GM12878 (cell line): ENCODE measurements around the gene KIAA1143. TPM values are rescaled to one million over a fixed set of nuclear protein-coding genes. Genes with fewer than 3 reads are reported as not detected.

Experiments used
- ATAC-seq: fragments of 200-7000 bp; cut with Tn5 transposase; 3 replicates; pipeline ENCODE4 v1.9.1; 2020; ENCODE audit warnings: mild to moderate bottlenecking, moderate library complexity
- BruUV-seq: library from RNA; stranded (reverse); fragments of 400-500 nt; replicated peaks from 2 replicates; lab custom pipeline; 2021; lab: Mats Ljungman, UMichigan
- CTCF ChIA-PET: fragments of 300-600 bp; sonication (Branson Sonifier 250); formaldehyde crosslinking; extraction: SDS; loops from one replicate; lab custom pipeline; 2021; ENCODE audit warnings: inconsistent platforms; lab: Yijun Ruan, JAX
- POLR2A ChIA-PET: fragments of 350-600 bp; formaldehyde crosslinking; extraction: SDS; loops from one replicate; lab custom pipeline; 2021; ENCODE audit warnings: inconsistent platforms; lab: Charles Lee
- RAD21 ChIA-PET: fragments of 300-600 bp; sonication (Branson Sonifier 250); formaldehyde crosslinking; loops from one replicate; lab custom pipeline; 2023; ENCODE audit warnings: antibody characterized with exemption; ENCODE audit not compliant: unreplicated experiment; lab: Charles Lee
- SMC1A ChIA-PET: fragments of 300-600 bp; sonication (Branson Sonifier 250); formaldehyde crosslinking; loops from one replicate; lab custom pipeline; 2023; ENCODE audit not compliant: unreplicated experiment, uncharacterized antibody; lab: Charles Lee
- DNase-seq: peaks from one replicate; pipeline ENCODE4 v3.0.0-alpha.2; 2011; ENCODE audit warnings: low read depth, low spot score
- FAIRE-seq: peaks from 3 replicates; lab custom pipeline; 2011; peaks lifted over from hg19 to GRCh38; lab: Jason Lieb, UNC
- H2AFZ ChIP-seq: 2 replicates; pipeline ENCODE4 v1.6.0; 2011; ENCODE audit warnings: low read depth, low read length, control low read depth; ENCODE audit not compliant: control insufficient read depth
- H3K27ac ChIP-seq: 2 replicates; pipeline ENCODE4 v1.5.1; 2011; ENCODE audit warnings: control low read depth; ENCODE audit not compliant: control insufficient read depth, insufficient read depth
- H3K27me3 ChIP-seq, 2 experiments: replicated peaks in 1 of 2; 2 replicates each; pipeline versions ENCODE4 v1.6.0 to v1.6.1; 2011; ENCODE audit warnings: low read length in 1 of 2; ENCODE audit not compliant: control insufficient read depth in 2 of 2, insufficient read depth in 2 of 2
- H3K36me3 ChIP-seq, 2 experiments: 2 replicates each; pipeline ENCODE4 v1.5.1; 2011; ENCODE audit warnings: low read length in 1 of 2; ENCODE audit not compliant: control insufficient read depth in 2 of 2, insufficient read depth in 2 of 2
- H3K4me1 ChIP-seq: 2 replicates; pipeline ENCODE4 v1.6.1; 2011; ENCODE audit warnings: mild to moderate bottlenecking, low read length, moderate library complexity, mixed read lengths; ENCODE audit not compliant: control insufficient read depth, insufficient read depth
- H3K4me2 ChIP-seq: 2 replicates; pipeline ENCODE4 v1.6.0; 2011; ENCODE audit warnings: control low read depth; ENCODE audit not compliant: control insufficient read depth, insufficient read depth
- H3K4me3 ChIP-seq: fragments of 200-600 bp; sonication (generic); 2 replicates; pipeline ENCODE4 v1.5.1; 2016
- H3K79me2 ChIP-seq: 2 replicates; pipeline ENCODE4 v1.6.0; 2011; ENCODE audit warnings: low read length; ENCODE audit not compliant: control insufficient read depth, insufficient read depth
- H3K9ac ChIP-seq: 2 replicates; pipeline ENCODE4 v1.8.0; 2011; ENCODE audit warnings: low read length, control low read depth, mixed read lengths; ENCODE audit not compliant: control insufficient read depth, insufficient read depth
- H3K9me3 ChIP-seq: replicated peaks from 3 replicates; pipeline ENCODE4 v1.5.1; 2011; ENCODE audit warnings: mild to moderate bottlenecking, low read length; ENCODE audit not compliant: control insufficient read depth, insufficient read depth
- H4K20me1 ChIP-seq: 2 replicates; pipeline ENCODE4 v1.6.0; 2011; ENCODE audit not compliant: control insufficient read depth, insufficient read depth
- BMI1 ChIP-seq: fragments of 450-650 bp; IDR thresholded peaks from 2 replicates; pipeline ENCODE4 v1.6.1; 2016; ENCODE audit warnings: mild to moderate bottlenecking, moderate library complexity, borderline replicate concordance
- CREB1 ChIP-seq: IDR thresholded peaks from 2 replicates; pipeline ENCODE4 v1.6.1; 2012; ENCODE audit warnings: low read depth, mild to moderate bottlenecking, inconsistent platforms
- EZH2 ChIP-seq: IDR thresholded peaks from 2 replicates; pipeline ENCODE4 v1.6.1; 2012; ENCODE audit warnings: low read depth, mild to moderate bottlenecking, control low read depth, inconsistent platforms, low read length, borderline replicate concordance; ENCODE audit not compliant: control insufficient read depth
- NBN ChIP-seq: fragments of 450-650 bp; IDR thresholded peaks from 2 replicates; pipeline ENCODE4 v1.6.1; 2016
- POLR2AphosphoS5 ChIP-seq: IDR thresholded peaks from 2 replicates; pipeline ENCODE4 v1.6.1; 2011; ENCODE audit warnings: mild to moderate bottlenecking, low read length, inconsistent platforms
- RELB ChIP-seq: fragments of 450-650 bp; IDR thresholded peaks from 2 replicates; pipeline ENCODE4 v1.6.1; 2017; ENCODE audit warnings: low read depth, mild to moderate bottlenecking, moderate library complexity
- RFX5 ChIP-seq: IDR thresholded peaks from 2 replicates; pipeline ENCODE4 v1.6.1; 2011; ENCODE audit warnings: low read depth, low read length, improper control_type of control experiment
- SRF ChIP-seq, 2 experiments: IDR thresholded peaks; 2 replicates each; pipeline ENCODE4 v1.6.1; 2011; ENCODE audit warnings: low read depth in 2 of 2, low read length in 2 of 2, mild to moderate bottlenecking in 1 of 2, moderate library complexity in 1 of 2
- TAF1 ChIP-seq: IDR thresholded peaks from 2 replicates; pipeline ENCODE4 v1.6.1; 2011; ENCODE audit warnings: mild to moderate bottlenecking, low read depth, low read length, borderline replicate concordance
- ZNF592 ChIP-seq: fragments of 450-650 bp; IDR thresholded peaks from 2 replicates; pipeline ENCODE4 v1.6.1; 2017; ENCODE audit warnings: mild to moderate bottlenecking, moderate library complexity
- WGBS: methylation state at CpG from one replicate; pipeline ENCODE4 v1.1.6; 2016; ENCODE audit warnings: low lambda C conversion rate; ENCODE audit not compliant: insufficient replicate concordance, insufficient coverage; ENCODE audit errors: missing lambda C conversion rate; 5-methylcytosine and 5-hydroxymethylcytosine counted together
- in situ Hi-C: fragments of 300-500 bp; cut with MboI; formaldehyde crosslinking; loops from 9 replicates; pipeline ENCODE4 v1.14.3; 2018; ENCODE audit warnings: mixed read lengths
- intact Hi-C: fragments of 100-400 bp; cut with micrococcal nuclease; formaldehyde crosslinking; loops from one replicate; pipeline ENCODE4 v1.14.2; 2022; ENCODE audit not compliant: unreplicated experiment
- polyA plus RNA-seq, 11 experiments: library from polyadenylated mRNA; depleted of rRNA in 4 of 11; unstranded in 6 of 11; stranded (reverse) in 5 of 11; fragments of >200 nt; fragmentation: Nextera tagmentation in 4 of 11; fragmentation: Illumina TruSeq in 1 of 11; extraction: Ambion mirVana in 4 of 11; extraction: Trizol in 1 of 11; gene quantifications; 1 replicate in 1 of 11; 2 replicates in 10 of 11; pipeline versions ENCODE4 v1.2.1 to v1.2.3, GENCODE V29; 2011 to 2016; ENCODE audit warnings: inconsistent platforms in 2 of 11, missing spikeins in 2 of 11, low read depth in 1 of 11
- total RNA-seq, 4 experiments: library from RNA; depleted of rRNA in 3 of 4; stranded (reverse); fragments of >200 nt in 3 of 4; fragmentation: Illumina TruSeq in 1 of 4; extraction: Trizol in 1 of 4; gene quantifications; 2 replicates each; pipeline versions ENCODE4 v1.2.1 to v1.2.3, GENCODE V29; 2013 to 2021
- TF ChIP-seq, protein P1 (sequence below): fragments of 450-650 bp; IDR thresholded peaks from 2 replicates; pipeline ENCODE4 v1.6.1; 2016; ENCODE audit warnings: mild to moderate bottlenecking

KIAA1143 gene
- total and polyA plus RNA-seq, 10 of the 15 experiments (the other 5 are each of a cell fraction or from before 2014, with no cell fraction given): 11.4 to 37.6 (median 28.4) TPM

DNA sequence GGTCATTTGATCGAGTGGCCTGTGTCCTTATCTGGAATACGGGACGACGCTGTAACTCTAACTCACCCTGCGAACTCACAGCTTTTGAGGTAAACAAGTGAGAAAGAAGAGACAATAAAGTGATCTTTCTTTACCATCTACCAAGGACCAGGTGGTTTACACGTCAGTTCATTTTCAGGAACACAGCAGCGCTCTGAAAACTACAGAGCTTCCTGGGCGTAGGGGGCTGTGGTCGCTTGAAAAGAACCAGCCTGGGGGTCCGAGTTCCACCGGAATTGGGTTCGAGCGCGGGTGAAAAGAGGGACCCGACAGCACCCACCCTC is 357 bp downstream of the KIAA1143 start:
- H3K36me3 ChIP-seq: peaks cover 0 to 4% of the 10 kb centered on the region in 2 experiments; a peak in 1 of 4 replicates
- intact Hi-C loops (loop anchor here (10.0 kb wide), 1 partner anchor 116 kb away; the partner anchor contains the start of gene ZNF35), in situ Hi-C loops (no loop called here)
- ChIA-PET RAD21 (no interaction called here), CTCF (interaction anchor here (0.7 to 1.0 kb wide), 2 partner anchors 16 to 35 kb away, joined by 4 to 5 read pairs; no protein-coding TSS in a partner anchor), POLR2A (interaction anchor here (0.7 to 1.2 kb wide), 3 partner anchors 19 to 304 kb away, joined by 3 to 4 read pairs (median 3); no protein-coding TSS in a partner anchor), SMC1A (no interaction called here)
- no peaks in the 10 kb centered on the region for H3K27me3 ChIP-seq
- TF ChIP-seq BMI1 (no peak), RFX5 (no peak), SRF (IDR thresholded peaks at IDR 0.05; ENCODE audit: low read depth in 2 of 2, low read length in 2 of 2) (no peak), EZH2 (no peak), CREB1 (no peak), ZNF592 (no peak), TAF1 (no peak), RELB (no peak), POLR2AphosphoS5 (no peak), NBN (no peak)
- TF ChIP-seq, protein P1, sequence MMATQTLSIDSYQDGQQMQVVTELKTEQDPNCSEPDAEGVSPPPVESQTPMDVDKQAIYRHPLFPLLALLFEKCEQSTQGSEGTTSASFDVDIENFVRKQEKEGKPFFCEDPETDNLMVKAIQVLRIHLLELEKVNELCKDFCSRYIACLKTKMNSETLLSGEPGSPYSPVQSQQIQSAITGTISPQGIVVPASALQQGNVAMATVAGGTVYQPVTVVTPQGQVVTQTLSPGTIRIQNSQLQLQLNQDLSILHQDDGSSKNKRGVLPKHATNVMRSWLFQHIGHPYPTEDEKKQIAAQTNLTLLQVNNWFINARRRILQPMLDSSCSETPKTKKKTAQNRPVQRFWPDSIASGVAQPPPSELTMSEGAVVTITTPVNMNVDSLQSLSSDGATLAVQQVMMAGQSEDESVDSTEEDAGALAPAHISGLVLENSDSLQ: no peak
- H3K27ac ChIP-seq: peak overlapping the region; percentile 93
- no peak for FAIRE-seq
- ATAC-seq: peak; percentile 9; the same call in 1 of the 3 replicates
- H3K79me2 ChIP-seq: peaks cover 47% of the 10 kb centered on the region
- peak overlapping the region; percentile 83 for H3K4me2 ChIP-seq
- H4K20me1 ChIP-seq: no peaks in the 10 kb centered on the region
- H2AFZ ChIP-seq: peak overlapping the region; percentile 74
- peak overlapping the region; percentile 79 for H3K4me3 ChIP-seq
- BruUV-seq: no TSS peak
- H3K4me1 ChIP-seq: 0 out of 2 replicates have a peak, but pooled peaks cover 4% of the 10 kb centered on the region
- WGBS: 5% methylated on average over 15 of the region's 15 CpGs
- H3K9ac ChIP-seq: peak overlapping the region; percentile 99
- DNase-seq: no peak
- H3K9me3 ChIP-seq: peaks cover 25% of the 10 kb centered on the region
